ENCODE data around the gene VDAC1.

The VDAC1 gene

GRCh38 chr5:134006115-134006514 lies 1.3 kb upstream of the VDAC1 start:
- H3K9me3 Mint-ChIP-seq: no peaks in the 10 kb centered on the region
- no peak for DNase-seq
- peaks cover 34% of the 10 kb centered on the region for H3K4me1 Mint-ChIP-seq (ENCODE audit: low read depth)
- H3K4me3 Mint-ChIP-seq: peak overlapping the region; percentile 86
- no peaks in the 10 kb centered on the region for H3K27me3 Mint-ChIP-seq
- peak overlapping the region; percentile 92 for H3K27ac Mint-ChIP-seq
- peaks cover 35% of the 10 kb centered on the region for H3K36me3 Mint-ChIP-seq (ENCODE audit: low read depth)

GRCh38 chr5:134005417-134006061 lies 764 bp upstream of the VDAC1 start:
- peaks cover 39% of the 10 kb centered on the region for H3K4me1 Mint-ChIP-seq (ENCODE audit: low read depth)
- peak overlapping the region; percentile 92 for H3K27ac Mint-ChIP-seq
- H3K4me3 Mint-ChIP-seq: peak overlapping the region; percentile 86
- H3K27me3 Mint-ChIP-seq: no peaks in the 10 kb centered on the region
- no peaks in the 10 kb centered on the region for H3K9me3 Mint-ChIP-seq
- DNase-seq: no peak
- peaks cover 41% of the 10 kb centered on the region for H3K36me3 Mint-ChIP-seq (ENCODE audit: low read depth)

- H3K4me3 Mint-ChIP-seq: peak overlapping the region; percentile 96
- peak; percentile 78 for DNase-seq
- no peaks in the 10 kb centered on the region for H3K9me3 Mint-ChIP-seq
- peak overlapping the region; percentile 98 for H3K27ac Mint-ChIP-seq
- peaks cover 55% of the 10 kb centered on the region for H3K4me1 Mint-ChIP-seq (ENCODE audit: low read depth)
- H3K36me3 Mint-ChIP-seq (ENCODE audit: low read depth): peaks cover 53% of the 10 kb centered on the region
- H3K27me3 Mint-ChIP-seq: no peaks in the 10 kb centered on the region
Measured at GRCh38 chr5:134003817-134004625, 754 bp downstream of the VDAC1 start.

GRCh38 chr5:134003064-134003816 lies 1.5 kb downstream of the VDAC1 start:
- Mint-ChIP-seq H3K27ac (peak overlapping the region; percentile 98), H3K9me3 (no peaks in the 10 kb centered on the region), H3K4me3 (peak overlapping the region; percentile 96), H3K27me3 (no peaks in the 10 kb centered on the region), H3K36me3 (ENCODE audit: low read depth) (peaks cover 57% of the 10 kb centered on the region), H3K4me1 (ENCODE audit: low read depth) (peaks cover 58% of the 10 kb centered on the region)
- DNase-seq: no peak

- Mint-ChIP-seq H3K27ac (peak overlapping the region; percentile 98), H3K4me1 (ENCODE audit: low read depth) (peaks cover 62% of the 10 kb centered on the region), H3K27me3 (no peaks in the 10 kb centered on the region), H3K36me3 (ENCODE audit: low read depth) (peaks cover 61% of the 10 kb centered on the region), H3K4me3 (peak overlapping the region; percentile 96), H3K9me3 (no peaks in the 10 kb centered on the region)
- no peak for DNase-seq
Measured at GRCh38 chr5:134001938-134002731, 2.6 kb downstream of the VDAC1 start.

GRCh38 chr5:134000696-134001453 lies 3.9 kb downstream of the VDAC1 start:
- no peak for DNase-seq
- peaks cover 67% of the 10 kb centered on the region for H3K36me3 Mint-ChIP-seq (ENCODE audit: low read depth)
- H3K27me3 Mint-ChIP-seq: no peaks in the 10 kb centered on the region
- H3K4me3 Mint-ChIP-seq: peak overlapping the region; percentile 41
- no peaks in the 10 kb centered on the region for H3K9me3 Mint-ChIP-seq
- peaks cover 68% of the 10 kb centered on the region for H3K4me1 Mint-ChIP-seq (ENCODE audit: low read depth)
- H3K27ac Mint-ChIP-seq: peak overlapping the region; percentile 68

- H3K4me1 Mint-ChIP-seq (ENCODE audit: low read depth): peaks cover 70% of the 10 kb centered on the region
- peak overlapping the region; percentile 14 for H3K27ac Mint-ChIP-seq
- H3K36me3 Mint-ChIP-seq (ENCODE audit: low read depth): peaks cover 67% of the 10 kb centered on the region
- H3K27me3 Mint-ChIP-seq: no peaks in the 10 kb centered on the region
- no peak for DNase-seq
- no peaks in the 10 kb centered on the region for H3K9me3 Mint-ChIP-seq
- H3K4me3 Mint-ChIP-seq: no peak overlapping the region
Measured at GRCh38 chr5:134000091-134000511, 4.7 kb downstream of the VDAC1 start.

- H3K27ac Mint-ChIP-seq: no peak overlapping the region
- H3K9me3 Mint-ChIP-seq: no peaks in the 10 kb centered on the region
- peaks cover 77% of the 10 kb centered on the region for H3K36me3 Mint-ChIP-seq (ENCODE audit: low read depth)
- no peak overlapping the region for H3K4me3 Mint-ChIP-seq
- no peaks in the 10 kb centered on the region for H3K27me3 Mint-ChIP-seq
- peaks cover 79% of the 10 kb centered on the region for H3K4me1 Mint-ChIP-seq (ENCODE audit: low read depth)
- no peak for DNase-seq
Measured at GRCh38 chr5:133998807-133999206, 6.0 kb downstream of the VDAC1 start.

GRCh38 chr5:133998042-133998441 lies 6.7 kb downstream of the VDAC1 start:
- H3K9me3 Mint-ChIP-seq: no peaks in the 10 kb centered on the region
- H3K4me3 Mint-ChIP-seq: no peak overlapping the region

GRCh38 chr5:133996683-133997252 lies 8.0 kb downstream of the VDAC1 start:
- no peak for DNase-seq
- peaks cover 76% of the 10 kb centered on the region for H3K36me3 Mint-ChIP-seq (ENCODE audit: low read depth)
- H3K4me1 Mint-ChIP-seq (ENCODE audit: low read depth): peaks cover 75% of the 10 kb centered on the region

More at GRCh38 chr5:133998042-133998441, 6.7 kb downstream of the VDAC1 start:
- no peak for DNase-seq
- peaks cover 77% of the 10 kb centered on the region for H3K36me3 Mint-ChIP-seq (ENCODE audit: low read depth)
- peaks cover 82% of the 10 kb centered on the region for H3K4me1 Mint-ChIP-seq (ENCODE audit: low read depth)
- H3K27ac Mint-ChIP-seq: no peak overlapping the region
- H3K27me3 Mint-ChIP-seq: no peaks in the 10 kb centered on the region

GRCh38 chr5:133995883-133996563 lies 8.8 kb downstream of the VDAC1 start:
- no peak for DNase-seq
- peaks cover 76% of the 10 kb centered on the region for H3K36me3 Mint-ChIP-seq (ENCODE audit: low read depth)
- no peak overlapping the region for H3K4me3 Mint-ChIP-seq
- H3K27ac Mint-ChIP-seq: no peak overlapping the region
- no peaks in the 10 kb centered on the region for H3K9me3 Mint-ChIP-seq
- H3K4me1 Mint-ChIP-seq (ENCODE audit: low read depth): peaks cover 69% of the 10 kb centered on the region
- H3K27me3 Mint-ChIP-seq: no peaks in the 10 kb centered on the region

More at GRCh38 chr5:133996683-133997252, 8.0 kb downstream of the VDAC1 start:
- H3K4me3 Mint-ChIP-seq: no peak overlapping the region
- H3K27me3 Mint-ChIP-seq: no peaks in the 10 kb centered on the region
- no peak overlapping the region for H3K27ac Mint-ChIP-seq
- no peaks in the 10 kb centered on the region for H3K9me3 Mint-ChIP-seq

- peak overlapping the region; percentile 75 for H3K27ac Mint-ChIP-seq
- H3K27me3 Mint-ChIP-seq: no peaks in the 10 kb centered on the region
- peaks cover 62% of the 10 kb centered on the region for H3K4me1 Mint-ChIP-seq (ENCODE audit: low read depth)
- no peak for DNase-seq
- H3K4me3 Mint-ChIP-seq: no peak overlapping the region
- peaks cover 76% of the 10 kb centered on the region for H3K36me3 Mint-ChIP-seq (ENCODE audit: low read depth)
- no peaks in the 10 kb centered on the region for H3K9me3 Mint-ChIP-seq
Measured at GRCh38 chr5:133995341-133995740, 9.4 kb downstream of the VDAC1 start.

GRCh38 chr5:133994990-133995333 lies 9.8 kb downstream of the VDAC1 start:
- H3K4me3 Mint-ChIP-seq: no peak overlapping the region
- no peaks in the 10 kb centered on the region for H3K9me3 Mint-ChIP-seq
- no peak for DNase-seq
- no peaks in the 10 kb centered on the region for H3K27me3 Mint-ChIP-seq
- H3K4me1 Mint-ChIP-seq (ENCODE audit: low read depth): peaks cover 59% of the 10 kb centered on the region
- H3K27ac Mint-ChIP-seq: peak overlapping the region; percentile 75
- H3K36me3 Mint-ChIP-seq (ENCODE audit: low read depth): peaks cover 76% of the 10 kb centered on the region

Data from activated T-cell treated with anti-CD3 and anti-CD28 coated beads, Interleukin-2, amount 50 U/mL, for 24 hours (primary cell).